ENCODE results near the gene MPND.

MPND gene

DNA sequence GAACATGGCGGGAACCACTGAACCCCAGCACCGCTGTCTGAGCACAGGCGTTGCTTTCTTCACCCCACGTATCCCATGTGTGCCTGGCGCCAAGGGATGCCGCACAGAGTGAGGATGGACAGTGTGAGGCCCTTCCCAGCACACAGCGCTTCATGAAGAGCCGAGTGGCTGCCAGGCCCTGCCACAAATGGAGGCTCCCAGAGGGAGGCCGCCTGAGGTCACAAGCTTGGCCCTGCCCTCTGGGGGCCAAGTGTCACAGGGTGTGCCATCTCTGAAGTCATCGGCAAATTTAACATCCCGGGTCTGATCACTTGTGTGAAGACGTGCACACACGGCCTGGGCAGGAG is 24.4 kb downstream of the MPND start:
- DNase-seq, result no peak

DNA sequence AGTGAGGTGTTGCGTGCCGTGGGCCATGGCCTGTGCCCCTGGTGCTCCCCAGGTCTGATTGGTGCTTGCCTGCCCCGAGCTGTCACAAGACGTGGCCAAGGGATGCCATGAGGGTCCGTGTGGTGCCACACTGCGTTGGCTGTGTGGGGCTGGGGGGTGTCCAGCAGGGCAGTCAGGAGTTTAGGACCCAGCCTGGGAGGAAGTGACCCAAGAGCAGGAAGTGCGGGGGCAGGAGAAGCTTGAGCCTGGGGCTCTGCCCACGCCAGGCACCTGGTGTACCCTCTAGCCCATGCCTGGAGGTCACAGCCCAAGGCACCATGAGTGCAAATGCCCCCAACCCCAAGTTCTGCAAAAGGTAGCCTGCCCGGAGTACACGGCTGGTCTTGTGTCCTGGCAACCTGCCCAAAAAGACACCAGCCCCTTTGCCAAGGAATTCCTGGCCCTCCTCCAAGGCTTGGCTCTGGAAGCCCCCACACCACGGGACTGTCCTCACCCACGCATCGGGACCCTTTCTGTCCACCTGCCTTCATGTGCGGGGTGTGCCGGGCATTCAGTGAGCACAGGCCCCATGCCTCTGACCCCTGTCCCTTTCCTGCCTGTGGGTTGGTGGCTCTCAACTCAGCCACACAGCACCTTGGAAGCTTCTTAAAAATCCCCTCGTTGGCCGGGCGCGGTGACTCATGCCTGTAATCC is 24.9 kb downstream of the MPND start:
- no peak for DNase-seq

DNA sequence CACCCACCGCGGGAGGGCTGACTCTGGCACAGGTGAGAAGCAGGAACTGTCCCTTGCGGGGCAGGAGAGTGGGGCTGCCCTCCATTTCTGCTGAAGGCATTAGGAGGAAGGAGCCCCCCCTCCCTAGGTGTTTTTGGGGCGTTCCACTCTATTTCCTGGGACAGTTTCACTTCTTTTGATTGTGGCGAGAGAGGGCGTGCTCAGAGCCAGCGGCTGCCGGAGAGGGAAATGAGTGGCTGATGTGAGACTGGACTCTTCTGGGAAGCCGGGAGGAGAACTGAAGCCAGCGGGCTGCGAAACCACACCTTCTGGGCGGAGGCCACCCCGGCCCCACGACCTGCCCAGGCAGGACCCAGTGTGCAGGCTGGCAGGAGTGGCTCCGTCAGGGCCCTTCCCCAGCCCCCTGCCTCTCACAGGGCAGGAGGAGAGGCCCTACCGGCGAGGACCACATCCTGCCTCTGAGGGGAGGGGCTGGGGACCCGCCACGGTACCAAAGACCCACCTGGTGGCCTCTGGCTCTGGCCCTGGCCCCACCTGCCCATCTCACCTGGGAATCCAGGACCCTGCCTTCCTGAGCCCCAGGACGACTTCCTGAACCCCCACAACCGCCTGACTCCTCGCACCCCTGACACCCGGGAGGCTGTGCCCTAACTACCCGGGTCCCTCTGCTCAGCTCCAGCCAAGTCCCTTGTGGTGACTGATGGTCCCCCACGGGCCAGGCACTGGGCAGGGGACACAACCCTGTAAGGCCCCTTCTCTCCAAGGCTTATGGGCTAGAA is 25.9 kb downstream of the MPND start:
- no peak for DNase-seq

DNA sequence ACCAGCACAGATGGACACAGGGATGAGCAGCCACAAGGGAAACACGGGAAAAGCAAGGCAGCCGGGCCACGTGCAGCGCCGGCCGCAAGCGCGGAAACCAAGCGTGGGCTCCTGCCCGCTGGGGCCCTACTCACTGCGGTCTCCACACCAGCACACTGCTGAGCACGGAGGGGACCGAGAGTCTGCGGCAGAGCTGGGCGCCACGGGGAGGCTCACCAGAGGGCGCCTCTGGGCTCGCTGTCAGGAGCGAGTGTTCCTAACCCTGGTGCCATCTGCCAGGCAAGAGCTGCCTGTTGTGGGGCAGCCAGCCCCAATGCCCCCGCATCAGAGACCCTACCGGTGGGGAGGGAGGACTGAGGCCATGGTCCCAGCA is 26.5 kb downstream of the MPND start:
- no peak for DNase-seq

DNA sequence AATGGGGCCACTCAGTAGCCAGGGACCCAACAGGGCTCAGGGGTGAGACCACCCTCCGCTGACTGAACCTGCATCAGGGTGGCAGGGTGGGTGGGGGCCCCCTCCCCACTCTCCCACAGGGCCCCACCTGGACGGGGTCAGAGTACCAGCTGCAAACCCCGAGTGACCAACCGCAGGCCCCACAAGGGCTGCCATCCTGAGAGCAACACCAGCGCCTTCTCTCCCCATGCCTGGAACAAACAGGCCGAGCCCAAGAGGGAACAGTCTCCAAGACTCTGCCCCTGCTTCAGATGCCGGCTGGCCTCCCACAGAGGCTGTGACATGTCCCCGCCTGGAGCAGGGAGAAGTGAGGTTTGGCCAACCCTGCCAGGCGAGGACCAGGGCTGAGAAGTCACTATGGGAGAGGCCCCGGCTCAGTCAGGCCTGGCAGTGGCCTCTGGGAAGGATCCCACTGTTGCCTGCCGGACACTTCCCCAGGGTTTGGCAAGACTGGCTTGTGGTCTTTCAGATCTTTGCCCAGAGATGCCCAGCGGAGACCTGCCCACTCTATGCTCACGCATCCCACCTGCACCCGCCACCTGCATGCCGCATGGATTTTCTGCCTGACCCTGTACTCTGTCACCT is 27.2 kb downstream of the MPND start:
- DNase-seq, result no peak

DNA sequence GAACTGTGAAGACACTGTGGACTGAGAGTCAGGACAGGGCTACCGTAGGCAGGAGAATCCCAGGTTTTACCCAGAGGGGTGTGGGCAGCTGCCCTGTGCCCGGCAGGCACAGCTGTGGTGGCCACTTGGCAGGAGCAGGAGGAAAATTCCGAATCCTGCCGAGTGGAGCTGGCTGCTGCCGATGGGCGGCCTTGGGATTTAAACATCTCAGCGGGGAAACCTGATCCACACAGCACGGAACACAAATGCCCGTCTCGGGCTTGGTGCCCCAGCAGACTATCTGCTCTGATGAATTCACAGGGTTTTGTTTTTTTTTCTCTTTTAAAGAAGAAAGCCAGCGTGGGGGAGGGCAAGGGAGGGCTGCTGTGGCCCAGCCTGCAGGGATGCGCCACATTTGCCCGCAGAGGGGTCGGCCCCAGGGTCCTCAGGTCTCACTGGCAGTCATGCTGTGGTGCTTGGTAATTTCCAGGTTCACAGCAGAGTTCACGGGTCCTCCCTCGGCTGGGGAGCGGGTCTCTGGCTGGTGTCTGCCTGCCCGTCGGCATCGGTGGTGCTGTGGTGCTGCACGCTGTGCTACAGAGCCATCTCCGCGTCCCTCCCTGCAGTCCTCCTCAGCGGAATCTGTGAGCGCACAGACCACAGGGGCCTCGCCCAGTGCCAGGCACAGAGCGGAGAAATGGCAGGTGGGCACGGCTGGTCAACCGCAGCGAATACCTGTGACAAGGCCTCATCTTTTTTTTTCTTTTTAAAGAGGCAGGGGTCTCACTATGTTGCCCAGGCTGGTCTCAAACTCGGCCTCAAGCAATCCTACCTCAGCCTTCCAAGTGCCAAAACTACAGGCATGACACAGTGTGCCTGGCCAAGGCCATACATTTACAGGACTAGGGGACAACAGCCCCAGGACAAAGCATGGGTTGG is 28.1 kb downstream of the MPND start:
- no peak for DNase-seq

DNA sequence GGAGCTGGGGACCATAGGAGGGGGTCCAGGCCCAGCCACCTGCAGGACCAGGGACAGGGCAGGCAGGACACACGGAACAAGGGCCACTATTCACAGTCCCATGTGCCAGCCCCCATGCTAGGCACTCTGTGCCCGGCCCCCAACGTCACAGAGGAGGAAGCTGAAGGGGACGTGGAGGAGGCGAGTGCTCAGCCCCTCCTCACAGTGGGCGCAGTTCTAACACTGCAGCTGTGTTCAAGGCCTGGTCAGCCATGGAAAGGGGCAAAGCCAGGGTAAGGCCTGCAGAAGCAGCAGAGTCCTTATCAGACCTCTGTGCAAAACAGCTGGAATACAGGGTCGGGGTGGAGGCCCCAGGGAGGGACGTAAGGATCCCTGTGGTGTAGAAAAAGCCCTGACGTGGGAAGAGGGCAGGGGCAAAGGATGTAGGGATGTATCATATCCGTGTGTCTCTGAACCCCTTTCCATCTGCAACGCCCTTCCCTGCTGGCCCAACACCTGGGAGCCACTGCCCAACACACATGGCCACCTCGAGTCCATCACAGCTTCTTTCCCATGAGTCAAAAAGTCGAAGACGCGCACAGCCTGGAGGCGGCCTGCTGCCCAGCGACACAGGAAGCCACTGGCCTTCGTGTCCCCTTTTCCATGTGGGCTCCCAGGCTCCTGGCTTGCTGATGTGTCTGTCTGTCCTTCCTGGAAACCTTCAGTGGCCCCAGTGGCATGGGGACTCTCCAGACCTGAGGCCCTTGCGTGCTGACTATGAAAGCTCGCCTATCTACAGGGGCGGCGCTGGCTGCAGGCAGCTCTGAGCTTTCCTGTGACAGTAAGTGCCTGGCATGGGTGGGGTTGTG is 29.0 kb downstream of the MPND start:
- DNase-seq, result no peak

DNA sequence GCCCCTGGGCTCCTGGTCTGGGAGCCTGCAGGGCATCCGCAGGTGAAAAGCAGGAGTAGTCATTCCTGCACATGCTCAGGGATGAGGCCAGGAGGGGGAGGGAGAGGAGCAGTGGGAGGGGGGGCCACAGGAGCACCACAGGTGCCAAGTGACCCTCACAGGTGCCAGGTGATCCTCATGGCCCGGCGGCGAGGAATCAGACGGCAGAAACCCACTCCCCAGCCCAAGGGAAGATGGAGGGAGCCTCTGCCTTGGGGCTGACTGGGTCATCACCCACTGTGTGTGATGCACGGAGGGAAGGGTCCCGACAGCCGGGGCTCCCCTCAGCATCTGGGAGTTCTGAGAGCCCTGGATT is 29.6 kb downstream of the MPND start:
- no peak for DNase-seq

DNA sequence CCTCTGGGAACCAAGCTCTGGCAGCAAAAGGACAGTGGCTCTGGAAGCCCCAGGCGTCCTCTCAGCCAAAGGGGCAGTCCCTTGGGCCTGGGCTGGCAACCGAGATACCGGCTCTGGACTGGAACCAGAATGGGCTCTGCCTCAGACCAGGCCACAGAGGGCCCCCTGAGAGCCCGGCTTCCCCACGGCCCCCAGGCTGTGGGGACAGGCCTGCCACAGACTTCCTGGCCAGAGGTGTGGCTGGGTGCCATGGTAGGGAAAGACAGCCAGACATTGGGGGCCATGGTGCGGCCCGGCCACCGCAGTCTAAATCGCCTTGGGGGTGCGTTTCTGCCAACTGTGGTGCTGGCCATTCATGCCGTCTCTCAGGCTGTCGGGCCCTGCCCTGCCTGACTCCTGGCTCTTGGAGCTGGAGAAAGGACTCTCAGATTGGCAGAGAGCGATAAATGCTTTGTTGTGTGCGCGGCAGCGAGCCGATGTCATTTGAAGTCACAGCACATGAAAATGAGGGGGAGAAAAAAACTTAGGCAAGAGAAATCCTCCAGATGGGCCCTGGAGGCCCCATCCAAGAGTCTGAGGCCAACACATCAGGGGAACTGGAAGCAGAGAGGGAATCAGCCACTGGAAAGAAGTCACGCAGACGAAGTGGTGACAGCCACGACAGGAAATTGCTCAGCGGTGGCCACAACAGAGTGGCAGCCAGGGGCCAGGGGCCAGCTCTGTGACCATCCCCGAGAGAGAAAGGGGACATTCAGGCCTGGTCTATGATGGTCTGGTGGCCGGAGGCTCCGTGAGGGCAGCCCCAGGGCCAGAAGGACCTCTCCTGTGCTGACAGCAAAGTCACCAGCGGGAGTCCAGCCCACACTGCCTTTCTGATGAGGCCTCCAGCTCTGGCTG is 30.5 kb downstream of the MPND start:
- DNase-seq, result no peak

DNA sequence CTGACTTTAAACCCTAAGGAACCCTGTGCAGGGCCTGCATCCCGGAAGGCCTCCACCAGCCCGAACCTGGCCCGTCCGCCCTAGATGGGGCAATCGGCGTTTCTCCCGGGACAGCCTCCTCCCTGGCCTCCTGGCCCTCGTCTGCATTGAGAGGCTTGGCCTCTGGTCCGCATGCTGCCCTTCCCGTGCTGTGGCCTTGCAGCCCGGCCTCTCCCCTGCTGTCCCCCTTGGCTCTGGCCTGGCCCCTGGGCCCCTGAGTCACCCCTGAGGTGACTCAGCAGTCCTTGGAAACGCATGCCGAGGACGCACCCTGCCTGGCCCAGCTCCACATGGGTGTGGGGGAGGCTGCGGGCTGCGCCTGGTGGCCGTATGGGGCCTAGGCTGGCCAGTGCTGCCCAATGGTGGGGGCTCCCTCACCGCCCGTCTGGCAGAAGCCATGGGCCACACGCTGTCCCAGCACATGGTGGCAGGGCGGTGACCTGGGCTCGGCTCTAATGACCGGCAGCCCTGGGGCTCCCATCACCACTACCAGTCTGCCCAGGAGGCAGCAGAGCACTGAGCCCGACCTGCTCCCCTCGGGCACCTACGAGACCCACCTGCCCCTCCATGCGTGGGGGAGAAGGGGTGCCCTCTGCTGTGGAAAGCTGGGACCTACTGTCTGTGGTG is 31.3 kb downstream of the MPND start:
- DNase-seq, result no peak

DNA sequence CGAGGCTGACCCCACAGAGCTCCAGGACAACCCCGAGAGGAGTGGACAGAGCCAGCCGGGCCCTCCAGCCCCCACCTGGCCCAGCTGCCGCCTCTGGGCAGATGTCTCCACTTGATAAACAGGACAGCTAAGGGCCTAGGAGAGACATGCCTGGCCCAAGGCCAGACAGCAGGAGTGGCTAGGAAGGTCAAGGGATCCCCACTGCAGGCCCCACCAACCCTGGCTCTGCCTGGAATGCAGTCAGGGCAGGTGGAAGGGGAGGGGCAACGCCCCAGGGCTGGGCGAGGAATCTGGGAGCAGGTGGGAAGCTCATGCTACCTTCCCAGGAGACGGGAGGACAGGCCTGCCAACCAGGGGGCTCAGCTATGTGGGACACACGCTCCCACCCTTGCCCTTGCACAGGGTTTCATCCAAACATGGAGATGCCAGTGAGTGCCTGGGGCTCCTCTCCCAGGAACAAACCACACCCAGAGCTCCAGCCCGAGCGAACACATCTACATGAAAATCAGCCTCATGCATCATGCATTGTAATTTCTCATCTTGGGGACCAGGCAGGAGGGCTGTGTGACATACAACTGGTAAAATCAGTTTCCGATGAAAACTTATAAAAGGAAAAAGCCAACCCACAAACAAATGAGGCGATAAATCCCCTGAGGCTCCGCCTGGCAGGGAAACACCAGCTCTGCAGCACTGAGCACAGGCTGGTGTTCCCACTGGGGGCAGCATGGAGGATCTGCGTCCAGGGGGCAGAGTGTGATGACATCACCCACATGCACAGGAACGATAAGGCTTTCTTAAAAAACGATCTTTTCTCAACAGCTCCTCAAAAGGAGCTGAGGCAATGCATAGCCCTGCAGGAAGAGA is 32.0 kb downstream of the MPND start:
- peak; percentile 72 for DNase-seq

DNA sequence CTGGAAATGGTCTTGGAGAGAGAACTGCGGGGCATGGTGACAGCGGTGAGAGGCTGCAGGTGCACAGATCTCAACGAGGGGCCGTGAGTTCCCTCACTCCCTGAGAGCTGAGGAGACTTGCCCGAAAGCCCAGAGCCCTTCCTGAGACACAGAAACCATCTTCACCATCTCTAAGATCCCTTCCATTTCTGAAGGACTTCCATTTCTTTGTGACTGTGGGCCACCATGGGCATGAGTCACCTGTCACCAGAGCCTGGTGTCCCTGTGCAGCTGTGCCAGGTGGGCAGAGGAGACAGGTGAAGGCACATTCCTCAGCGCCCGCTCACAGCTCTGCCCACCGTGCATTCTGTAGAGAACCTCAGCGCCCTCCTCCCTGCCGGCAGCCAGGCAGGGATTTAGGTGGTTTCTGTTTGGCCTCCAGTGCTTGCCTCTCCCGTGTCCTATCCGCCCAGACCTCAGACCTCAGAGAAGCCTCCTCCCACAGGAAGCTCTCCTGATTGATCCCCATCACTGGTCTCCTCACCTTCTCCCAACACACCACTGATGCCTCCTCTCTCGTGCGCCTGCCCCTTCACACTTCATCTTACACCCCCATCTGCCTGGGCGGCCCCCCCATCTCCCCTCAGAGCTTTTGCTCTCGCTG is 32.8 kb downstream of the MPND start:
- DNase-seq, result no peak

DNA sequence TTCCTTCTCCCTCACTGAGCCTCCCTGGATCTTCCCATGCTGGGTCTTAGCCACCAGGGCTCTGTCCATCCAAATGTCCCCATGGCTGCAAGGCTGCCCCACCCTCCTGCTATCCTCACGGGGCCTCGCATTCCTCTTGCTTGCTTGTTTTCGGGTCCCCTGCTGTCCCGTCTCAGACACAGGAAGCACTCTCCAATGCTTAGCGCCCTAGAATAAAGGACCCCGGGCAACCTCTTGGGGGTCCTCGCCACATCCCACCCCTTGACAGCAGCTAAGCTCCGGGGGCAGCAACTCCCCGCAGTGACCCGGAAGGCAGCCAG is 33.3 kb downstream of the MPND start:
- DNase-seq, result no peak

DNA sequence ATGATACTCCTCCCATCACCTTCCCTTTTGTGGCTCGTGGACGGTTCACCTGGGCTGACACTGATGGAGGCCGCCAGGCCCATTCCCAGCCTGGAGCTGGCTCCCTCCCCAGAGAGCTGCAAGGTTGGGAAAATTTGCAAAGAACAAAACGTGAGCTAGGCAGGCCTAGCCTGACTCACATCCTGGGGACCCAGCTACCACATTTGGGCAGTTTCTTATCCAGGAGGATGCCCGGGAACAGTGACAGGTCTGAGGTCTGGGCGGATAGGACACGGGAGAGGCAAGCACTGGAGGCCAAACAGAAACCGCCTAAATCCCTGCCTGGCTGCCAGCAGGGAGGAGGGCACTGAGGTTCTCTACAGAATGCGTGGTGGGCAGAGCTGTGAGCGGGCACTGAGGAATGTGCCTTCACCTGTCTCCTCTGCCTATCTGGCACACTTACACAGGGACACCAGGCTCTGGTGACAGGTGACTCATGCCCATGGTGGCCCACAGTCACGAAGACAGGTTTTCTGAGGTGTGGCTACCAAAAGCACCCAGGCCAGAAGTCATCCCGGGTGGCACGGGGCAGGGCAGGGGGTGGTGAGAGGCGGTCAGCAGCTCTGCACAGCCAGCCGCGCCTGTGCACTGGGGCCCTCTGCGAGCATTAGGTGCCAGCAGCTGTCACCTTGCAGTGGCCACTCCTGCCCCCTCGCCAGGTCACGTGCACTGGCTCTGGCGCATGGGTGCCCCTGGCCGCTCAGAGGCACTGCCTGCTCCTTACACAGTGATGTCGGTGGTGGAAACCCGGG is 33.8 kb downstream of the MPND start:
- DNase-seq, result no peak

DNA sequence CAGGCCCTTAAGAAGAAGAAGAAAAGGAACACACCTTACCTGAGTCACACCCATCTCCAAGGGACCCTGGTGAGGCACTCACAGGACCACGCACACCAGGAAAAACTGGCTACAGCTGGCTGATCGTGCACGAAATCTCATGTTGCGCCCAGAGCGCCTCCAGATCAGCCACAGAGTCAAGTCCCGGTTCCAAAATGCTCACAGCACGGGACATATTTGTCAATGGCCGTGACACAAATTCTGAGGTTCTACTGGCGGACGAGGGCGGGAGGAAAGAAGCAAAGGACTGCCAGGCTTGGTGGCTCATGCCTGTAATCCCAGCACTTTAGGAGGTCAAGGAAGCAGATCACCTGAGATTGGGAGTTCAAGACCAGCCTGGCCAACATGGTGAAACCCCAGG is 35.5 kb downstream of the MPND start:
- no peak for DNase-seq

DNA sequence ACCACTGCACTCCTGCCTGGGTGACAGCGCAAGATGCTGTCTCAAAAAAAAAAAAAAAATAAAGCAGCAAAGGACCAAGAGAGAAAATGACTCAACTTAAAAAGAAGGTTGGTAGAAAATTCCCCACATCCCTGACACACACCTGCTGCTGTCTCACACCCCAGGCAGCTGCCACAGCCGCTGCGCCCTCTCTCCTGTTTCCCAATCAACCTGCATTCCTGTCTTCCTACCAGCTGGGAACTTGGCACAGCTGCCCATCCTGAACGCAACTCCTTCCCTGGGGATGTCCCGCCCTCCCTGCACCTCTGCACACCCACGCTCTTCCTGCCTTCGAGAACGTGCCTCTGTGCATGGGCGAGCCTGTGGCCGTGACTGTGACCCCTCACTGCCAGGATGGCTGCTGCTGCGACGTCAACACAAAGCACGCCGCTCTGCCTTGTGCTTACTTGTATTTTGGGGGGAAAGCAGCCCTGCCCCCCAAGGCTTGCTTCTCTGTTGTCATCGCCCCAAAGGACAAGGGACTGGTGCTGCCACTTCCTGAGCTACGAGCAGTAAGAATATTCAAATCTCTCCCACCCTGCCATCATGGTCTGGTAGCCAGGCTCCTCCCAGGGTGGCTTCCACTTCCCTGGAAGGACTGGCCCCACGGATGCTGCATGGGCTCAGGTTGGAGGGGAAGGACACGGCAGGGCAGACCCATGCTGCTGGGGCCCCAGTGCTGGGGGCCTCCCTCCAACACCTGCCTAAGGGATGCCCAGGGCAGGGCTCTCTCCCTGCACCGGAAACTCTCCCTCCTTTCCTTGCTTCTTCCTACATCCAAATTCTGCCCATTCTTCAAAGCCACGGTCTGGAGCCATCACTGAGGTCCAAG is 36.3 kb downstream of the MPND start:
- peak; percentile 15 for DNase-seq

DNA sequence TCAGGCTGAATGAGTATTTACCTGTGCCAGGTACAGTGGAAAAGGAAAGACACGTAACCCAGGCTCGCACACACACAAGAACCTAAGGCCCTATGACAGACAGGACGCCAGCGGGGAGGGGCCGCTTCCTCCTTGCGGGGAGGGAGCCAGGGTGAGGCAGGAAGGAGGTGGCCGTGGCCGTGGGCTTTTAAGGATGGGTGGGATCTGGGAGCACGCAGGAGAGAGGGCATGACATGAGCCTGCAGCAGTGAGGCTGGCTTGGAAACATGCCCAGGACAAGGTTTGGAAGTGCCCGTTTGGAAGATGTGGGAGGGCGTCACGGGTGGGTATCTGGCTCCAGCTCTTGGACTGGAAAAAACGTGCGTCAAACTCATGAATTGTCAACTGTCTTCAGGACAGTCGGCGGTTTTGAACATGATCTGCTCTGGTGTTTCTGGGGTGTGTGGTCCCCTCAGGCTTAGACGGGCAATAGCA is 36.9 kb downstream of the MPND start:
- no peak for DNase-seq
